SH-SY5Y (cell line): ENCODE data around the gene REPIN1.

Experiments
- GATA2 ChIP-seq: IDR thresholded peaks from 2 replicates; pipeline ENCODE4 v1.6.1; 2011; ENCODE audit warnings: mild to moderate bottlenecking, low read depth, low read length
- GATA3 ChIP-seq: IDR thresholded peaks from 2 replicates; pipeline ENCODE4 v1.6.1; 2011; ENCODE audit warnings: low read depth, mild to moderate bottlenecking, low read length, moderate library complexity

Gene REPIN1

GRCh38 chr7:150399421-150400007 lies 30.9 kb downstream of the REPIN1 start:
- TF ChIP-seq GATA2 (no peak), GATA3 (no peak)

GRCh38 chr7:150400008-150400787 lies 31.6 kb downstream of the REPIN1 start:
- TF ChIP-seq GATA2 (no peak; the same call in 1 of the 2 replicates), GATA3 (no peak)

GRCh38 chr7:150400788-150401423 lies 32.3 kb downstream of the REPIN1 start:
- TF ChIP-seq GATA2 (no peak), GATA3 (no peak)

GRCh38 chr7:150401424-150401790 lies 32.8 kb downstream of the REPIN1 start:
- no peak for TF ChIP-seq GATA3

- TF ChIP-seq GATA3: no peak
- TF ChIP-seq GATA2: no peak
These were observed 33.4 kb downstream of the REPIN1 start for GRCh38 chr7:150401861-150402631.

GRCh38 chr7:150402671-150403321 lies 34.2 kb downstream of the REPIN1 start:
- TF ChIP-seq GATA2 (no peak), GATA3 (no peak)

- no peak for TF ChIP-seq GATA2
These were observed 35.0 kb downstream of the REPIN1 start for GRCh38 chr7:150403376-150404171.

GRCh38 chr7:150404172-150404804 lies 35.7 kb downstream of the REPIN1 start:
- TF ChIP-seq GATA2: no peak
- TF ChIP-seq GATA3: no peak

- TF ChIP-seq GATA2 (no peak), GATA3 (no peak)
These were observed 36.4 kb downstream of the REPIN1 start for GRCh38 chr7:150404805-150405583.

- TF ChIP-seq GATA3 (no peak), GATA2 (no peak)
These were observed 37.1 kb downstream of the REPIN1 start for GRCh38 chr7:150405584-150406311.

GRCh38 chr7:150406312-150406566 lies 37.6 kb downstream of the REPIN1 start:
- TF ChIP-seq GATA3: no peak
- TF ChIP-seq GATA2: no peak
